ENCODE measurements around the gene ZGPAT. TPM values are rescaled to one million over a fixed set of nuclear protein-coding genes. Genes with fewer than 3 reads are reported as not detected.
"Not testable (repeated sequence)": the region's sequence is repeated elsewhere in the genome, so short reads cannot be mapped to it uniquely, and the experiment has no call there.

ZGPAT gene
- total and polyA plus RNA-seq, 2 of the 8 experiments (the other 6 are each of a cell fraction or from before 2014, with no cell fraction given): 14.5 to 21.4 TPM

DNA sequence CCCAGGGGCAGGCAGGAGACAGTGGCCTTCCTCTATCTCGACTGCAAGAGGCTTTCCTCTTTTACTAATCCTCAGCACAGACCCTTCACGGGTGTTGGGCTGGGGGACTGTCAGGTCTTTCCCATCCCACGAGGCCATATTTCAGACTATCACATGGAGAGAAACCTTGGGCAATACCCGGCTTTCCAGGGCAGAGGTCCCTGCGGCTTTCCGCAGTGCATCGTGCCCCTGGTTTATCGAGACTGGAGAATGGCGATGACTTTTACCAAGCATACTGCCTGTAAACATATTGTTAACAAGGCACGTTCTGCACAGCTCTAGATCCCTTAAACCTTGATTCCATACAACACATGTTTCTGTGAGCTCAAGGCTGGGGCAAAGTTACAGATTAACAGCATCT lies 47.7 kb upstream of the ZGPAT start:
- H4K20me1 ChIP-seq (replicated peaks in 1 of 2; ENCODE audit: control insufficient read depth in 1 of 2, insufficient read depth in 2 of 2, low read length in 2 of 2); H3K79me2 ChIP-seq (ENCODE audit: control insufficient read depth in 1 of 2, insufficient read depth in 2 of 2, low read length in 2 of 2); H2BK120ac ChIP-seq (replicated peaks; ENCODE audit: low read depth, low read length); H3K27me3 ChIP-seq (replicated peaks in 1 of 4; ENCODE audit: control insufficient read depth in 3 of 4, extremely low read depth in 1 of 4, insufficient read depth in 3 of 4, low read length in 3 of 4); H4K91ac ChIP-seq (replicated peaks; ENCODE audit: insufficient read length, low read length); FAIRE-seq; H3K79me1 ChIP-seq (ENCODE audit: low read depth, low read length); H3K4ac ChIP-seq (replicated peaks; ENCODE audit: insufficient read length, low read depth, low read length); H2AFZ ChIP-seq (ENCODE audit: low read length); H2AK5ac ChIP-seq (ENCODE audit: low read depth, low read length); H3K4me1 ChIP-seq (replicated peaks in 1 of 4; ENCODE audit: control insufficient read depth in 3 of 4, insufficient read depth in 4 of 4, low read length in 3 of 4); H2BK5ac ChIP-seq (ENCODE audit: low read depth, low read length); H4K5ac ChIP-seq (ENCODE audit: insufficient read length, low read depth, low read length); H3K4me2 ChIP-seq (ENCODE audit: insufficient read depth in 1 of 2, low read depth in 2 of 2, low read length in 2 of 2); H2BK15ac ChIP-seq (ENCODE audit: low read length); H3K18ac ChIP-seq (ENCODE audit: extremely low read depth, low read length); POLR2A ChIA-PET (ENCODE audit: partially characterized antibody); H3K14ac ChIP-seq (ENCODE audit: insufficient read length); H2BK20ac ChIP-seq (ENCODE audit: low read length); H3K23ac ChIP-seq (ENCODE audit: insufficient read length); H3K27ac ChIP-seq (ENCODE audit: low read depth, low read length); H3K23me2 ChIP-seq (ENCODE audit: low read depth, low read length); H3K9me3 ChIP-seq (ENCODE audit: insufficient read depth in 2 of 2, low read depth in 1 of 2, low read length in 1 of 2); H4K8ac ChIP-seq (ENCODE audit: extremely low read depth, insufficient read depth, low read length); H3K56ac ChIP-seq (replicated peaks; ENCODE audit: insufficient read length, low read depth, low read length); DNase-seq (ENCODE audit: low read depth in 1 of 2, low spot score in 2 of 2); H2BK12ac ChIP-seq (ENCODE audit: low read depth, low read length); H3K4me3 ChIP-seq (ENCODE audit: extremely low read depth in 1 of 4, insufficient read depth in 2 of 4, low read depth in 3 of 4, low read length in 4 of 4); H3K9ac ChIP-seq (replicated peaks in 1 of 4; ENCODE audit: extremely low read depth in 1 of 4, low read depth in 3 of 4, low read length in 3 of 4): not testable (repeated sequence)
- H3K36me3 ChIP-seq (ENCODE audit: control insufficient read depth in 2 of 4, insufficient read depth in 4 of 4, low read length in 3 of 4): peaks cover 0 to 15% (median 4%) of the 10 kb centered on the region in 4 experiments; a peak in 4 of 8 replicates
- WGBS, 2 experiments (ENCODE audit: extremely low coverage in 1 of 2, insufficient coverage in 1 of 2, insufficient read length in 1 of 2, insufficient replicate concordance in 2 of 2, low coverage in 1 of 2, low lambda C conversion rate in 2 of 2, missing lambda C conversion rate in 1 of 2): 87% methylated on average over 10 of the region's 10 CpGs; no CpG with 5 or more reads in 1 of the 2 experiments
- CTCF ChIA-PET (ENCODE audit: partially characterized antibody): interaction anchor here (0.9 kb wide), 1 partner anchor 45 kb away, joined by 3 read pairs; no protein-coding TSS in a partner anchor

All from H1 (cell line).